SIG-M5 (cell line): Measurements from ENCODE around the gene RANGAP1.

Experiments used
- DNase-seq: peaks from one replicate; lab custom pipeline; 2025; lab: John Stamatoyannopoulos, UW

RANGAP1 gene, protein sequence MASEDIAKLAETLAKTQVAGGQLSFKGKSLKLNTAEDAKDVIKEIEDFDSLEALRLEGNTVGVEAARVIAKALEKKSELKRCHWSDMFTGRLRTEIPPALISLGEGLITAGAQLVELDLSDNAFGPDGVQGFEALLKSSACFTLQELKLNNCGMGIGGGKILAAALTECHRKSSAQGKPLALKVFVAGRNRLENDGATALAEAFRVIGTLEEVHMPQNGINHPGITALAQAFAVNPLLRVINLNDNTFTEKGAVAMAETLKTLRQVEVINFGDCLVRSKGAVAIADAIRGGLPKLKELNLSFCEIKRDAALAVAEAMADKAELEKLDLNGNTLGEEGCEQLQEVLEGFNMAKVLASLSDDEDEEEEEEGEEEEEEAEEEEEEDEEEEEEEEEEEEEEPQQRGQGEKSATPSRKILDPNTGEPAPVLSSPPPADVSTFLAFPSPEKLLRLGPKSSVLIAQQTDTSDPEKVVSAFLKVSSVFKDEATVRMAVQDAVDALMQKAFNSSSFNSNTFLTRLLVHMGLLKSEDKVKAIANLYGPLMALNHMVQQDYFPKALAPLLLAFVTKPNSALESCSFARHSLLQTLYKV

DNA sequence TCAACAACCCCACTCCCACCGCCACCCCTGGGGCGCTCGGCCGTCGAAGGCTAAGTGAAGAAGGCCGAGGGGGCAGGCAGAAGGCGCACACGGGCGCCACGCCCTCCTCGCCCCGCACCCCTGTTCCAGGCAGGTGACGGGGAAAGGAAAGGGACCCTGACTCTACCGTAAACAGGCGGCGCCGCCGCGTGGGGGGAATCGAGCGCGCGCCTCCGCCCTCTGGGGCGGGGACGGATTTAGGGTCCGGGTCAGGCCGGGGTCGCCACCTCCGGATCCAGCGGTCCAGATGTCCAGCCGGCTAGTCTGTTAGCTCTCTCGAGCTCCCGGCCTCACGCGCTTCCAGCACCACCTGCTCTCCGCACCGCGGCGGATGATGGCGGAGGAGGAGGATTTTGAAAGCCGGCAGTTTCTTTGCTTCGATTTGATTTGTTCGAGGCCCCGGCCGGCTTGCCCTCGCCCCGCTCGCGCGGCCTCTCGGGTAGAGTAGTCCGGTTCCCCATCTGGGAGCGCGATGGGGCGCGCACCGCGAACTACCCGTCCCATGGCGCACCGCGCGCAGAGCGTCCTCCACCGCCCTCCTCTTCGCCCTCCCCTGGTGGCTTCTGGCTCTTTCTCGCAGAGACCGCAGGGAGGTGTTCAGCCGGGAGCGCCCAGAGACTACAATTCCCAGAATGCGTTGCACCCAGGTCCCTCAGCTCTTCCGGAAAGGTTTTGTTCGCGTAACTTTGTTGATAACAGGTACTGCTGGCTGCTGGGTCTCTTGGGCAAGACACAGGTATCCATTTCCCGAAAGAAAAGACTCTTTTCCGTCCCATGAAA lies at the start of gene RANGAP1:
RANGAP1 (minus strand) TSS at position 368 of the 819 bp plus-strand sequence. CDS start 5,143 bp downstream, outside the sequence.
- DNase-seq, result peak; percentile 88

DNA sequence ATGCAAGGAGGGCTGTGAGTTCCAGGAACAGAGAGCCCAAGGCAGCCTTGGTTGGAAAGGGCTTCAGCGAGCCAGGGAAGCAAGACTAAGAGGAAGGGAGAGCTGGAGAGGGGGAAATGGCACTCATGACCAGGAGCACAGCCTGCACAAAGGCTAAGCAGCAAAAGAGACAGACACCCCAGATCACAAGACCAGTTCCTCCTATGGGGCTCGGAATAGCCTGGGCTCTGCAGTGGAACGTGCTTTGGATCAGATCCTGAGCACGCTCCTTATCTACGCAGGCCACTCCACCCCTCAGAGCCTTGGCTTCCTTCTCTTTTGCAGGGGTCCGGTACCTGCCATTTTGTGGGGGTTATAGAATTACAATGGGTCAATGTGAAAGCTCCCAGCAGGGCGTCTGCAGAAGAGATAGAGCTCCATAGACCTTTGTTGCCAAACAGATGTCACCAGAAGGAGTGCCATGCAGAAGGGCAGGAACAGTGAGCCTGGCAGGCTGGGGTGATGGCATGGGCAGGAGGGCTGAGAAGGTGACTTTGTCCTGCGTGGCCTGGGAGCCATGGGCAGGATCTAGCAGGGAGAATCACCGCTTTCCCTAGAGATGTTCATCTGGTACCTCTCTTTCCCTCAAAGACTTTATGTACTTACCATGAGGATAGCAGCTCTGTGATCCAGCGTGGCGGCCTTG lies 49.1 kb upstream of the RANGAP1 start:
- no peak for DNase-seq

DNA sequence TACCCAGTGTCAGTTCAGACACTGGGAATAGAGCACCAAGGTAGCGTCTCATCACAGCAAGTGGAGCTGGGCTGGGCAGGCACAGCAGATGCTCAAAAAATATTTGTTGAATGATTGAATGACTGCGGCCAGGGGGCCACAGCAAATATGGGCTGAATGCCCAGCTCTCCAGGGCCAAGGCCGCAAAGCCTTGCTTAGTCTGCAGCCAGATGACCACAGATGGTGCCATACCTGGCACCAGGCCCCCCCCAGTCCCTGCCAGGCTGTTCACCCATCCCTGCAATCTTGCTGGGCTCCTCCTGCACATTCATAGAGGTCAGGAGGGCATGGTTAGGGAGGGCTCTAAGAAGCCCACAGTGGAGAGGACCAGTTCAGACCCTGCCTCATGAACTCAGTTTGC lies 48.2 kb upstream of the RANGAP1 start:
- no peak for DNase-seq

DNA sequence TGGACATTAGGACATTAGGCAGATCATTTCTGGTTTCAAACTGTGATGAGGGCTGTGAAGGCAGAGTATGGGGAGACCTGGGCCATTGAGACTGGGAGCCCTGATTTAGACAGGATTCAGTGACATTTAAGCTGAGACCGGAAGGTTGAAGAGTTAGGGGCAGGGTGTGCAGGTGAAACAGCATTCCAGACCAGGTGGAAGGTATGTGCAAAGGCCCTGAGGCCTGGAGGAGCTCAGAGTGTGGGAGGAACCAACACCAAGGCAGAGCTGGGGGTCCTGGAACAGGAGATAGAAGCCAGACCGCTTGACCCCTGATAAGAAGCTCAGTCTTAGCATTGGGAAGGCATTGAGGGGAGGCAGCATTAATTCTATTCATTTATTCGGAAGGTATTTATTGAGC lies 47.8 kb upstream of the RANGAP1 start:
- DNase-seq, result no peak

- no peak for DNase-seq
These were observed 46.4 kb upstream of the RANGAP1 start for GRCh38 chr22:41332217-41332939.

DNA sequence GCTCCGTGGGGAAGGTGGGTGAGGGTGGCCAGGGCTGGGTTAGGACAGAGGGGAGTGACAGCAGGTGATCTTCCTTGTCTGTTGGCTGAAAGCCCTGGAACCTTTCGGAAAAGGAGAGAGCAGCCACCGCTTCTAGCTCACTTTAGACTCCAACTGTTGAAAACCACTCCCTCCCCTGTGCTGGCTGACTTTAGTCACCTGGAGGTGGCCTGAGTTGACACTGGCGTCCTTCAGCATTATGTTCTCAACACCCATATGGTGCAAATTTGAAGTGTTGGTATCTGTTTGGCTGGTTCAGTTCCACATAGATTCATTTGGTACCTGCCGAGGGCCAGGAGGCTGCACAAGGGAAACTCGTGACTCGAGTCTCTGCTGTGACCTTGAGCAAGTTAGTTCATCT lies 44.2 kb upstream of the RANGAP1 start:
- no peak for DNase-seq

DNA sequence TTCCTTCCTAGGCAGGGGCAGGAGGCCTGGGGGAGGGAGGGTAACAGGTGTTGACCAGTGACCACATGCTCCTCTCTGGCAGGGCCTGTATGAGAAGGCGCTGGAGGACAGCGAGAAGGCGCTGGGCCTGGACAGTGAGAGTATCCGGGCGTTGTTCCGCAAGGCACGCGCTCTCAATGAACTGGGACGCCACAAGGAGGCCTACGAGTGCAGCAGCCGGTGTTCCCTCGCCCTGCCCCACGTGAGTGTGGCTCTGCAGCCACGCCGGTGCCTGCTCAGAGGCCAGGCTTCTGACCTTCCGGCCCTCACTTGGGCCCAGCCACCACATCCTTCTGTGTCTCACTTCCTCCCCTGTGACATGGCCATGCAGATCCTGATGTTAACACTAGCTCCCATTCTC lies 41.1 kb upstream of the RANGAP1 start:
- no peak for DNase-seq

DNA sequence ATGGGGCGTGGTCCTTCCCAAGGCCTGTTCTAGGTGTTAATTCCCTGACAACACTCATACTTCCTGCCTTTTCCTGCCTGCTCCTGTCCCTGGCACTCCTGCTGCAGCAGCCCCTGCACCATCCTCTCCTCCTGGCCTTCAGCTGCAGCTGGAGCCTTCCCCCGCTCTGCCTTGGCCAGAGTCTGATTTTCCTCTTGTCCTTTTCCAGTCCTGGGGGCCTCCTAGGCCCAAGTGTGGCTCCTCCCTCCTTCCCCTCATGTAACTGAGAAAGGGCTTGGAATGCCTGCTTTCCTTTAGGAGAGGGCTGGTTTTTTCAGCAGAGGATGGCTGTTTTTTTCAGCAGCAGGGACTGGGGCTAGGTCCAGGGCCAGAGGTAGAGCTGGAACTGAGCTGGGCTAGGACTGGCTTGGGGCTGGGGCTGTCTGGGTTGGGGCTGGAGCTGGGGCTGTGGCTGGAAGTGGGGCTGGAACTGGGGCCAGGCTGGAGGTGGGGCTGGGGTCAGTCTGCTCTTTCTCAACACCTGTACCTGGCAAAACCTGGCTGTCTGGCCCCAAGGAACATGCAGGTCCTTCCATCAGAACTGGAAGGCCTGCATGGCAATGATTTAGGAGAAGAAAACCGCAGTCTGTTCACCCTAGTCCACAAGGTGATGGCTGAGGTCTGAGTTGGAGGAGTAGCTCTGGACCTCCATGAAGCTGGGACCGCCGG lies 39.0 kb upstream of the RANGAP1 start:
- DNase-seq, result no peak

DNA sequence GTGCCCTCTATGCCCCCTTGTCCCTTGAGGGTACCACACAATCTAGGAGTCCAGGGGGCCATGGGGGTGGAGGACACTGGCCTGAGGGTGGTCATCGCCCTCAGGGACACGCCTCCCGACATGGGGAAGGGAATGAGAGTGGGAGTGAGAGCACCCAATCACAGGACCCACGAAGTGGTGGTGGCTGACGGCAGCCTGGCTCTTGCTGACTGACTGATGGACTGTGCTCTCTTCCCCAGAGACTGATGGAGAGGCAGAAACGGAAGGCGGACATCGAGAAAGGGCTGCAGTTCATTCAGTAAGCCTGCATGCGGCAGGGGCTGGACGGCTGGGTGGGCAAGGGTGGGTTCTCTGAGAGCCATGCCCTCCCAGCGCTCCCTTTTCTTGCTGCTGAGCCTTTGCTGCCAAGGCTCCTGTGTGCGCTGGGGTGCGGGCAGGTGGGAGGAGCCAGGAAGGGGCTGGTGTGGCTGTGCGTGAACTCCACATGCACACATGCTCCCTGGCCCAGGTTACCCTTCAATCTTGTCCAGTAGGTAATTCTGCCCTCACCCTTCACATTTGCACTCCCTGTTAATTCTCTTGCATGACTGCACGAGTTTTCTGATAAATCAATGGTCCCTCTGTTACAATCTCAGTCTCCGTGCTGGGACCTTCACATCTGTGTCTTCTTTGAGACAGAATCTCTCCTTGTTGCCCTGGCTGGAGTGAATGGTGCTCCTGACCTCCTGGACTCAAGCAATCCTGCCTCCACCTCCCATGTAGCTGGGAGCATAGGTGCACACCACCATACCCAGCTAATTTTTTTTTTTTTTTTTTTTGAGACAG lies 34.6 kb upstream of the RANGAP1 start:
- no peak for DNase-seq

DNA sequence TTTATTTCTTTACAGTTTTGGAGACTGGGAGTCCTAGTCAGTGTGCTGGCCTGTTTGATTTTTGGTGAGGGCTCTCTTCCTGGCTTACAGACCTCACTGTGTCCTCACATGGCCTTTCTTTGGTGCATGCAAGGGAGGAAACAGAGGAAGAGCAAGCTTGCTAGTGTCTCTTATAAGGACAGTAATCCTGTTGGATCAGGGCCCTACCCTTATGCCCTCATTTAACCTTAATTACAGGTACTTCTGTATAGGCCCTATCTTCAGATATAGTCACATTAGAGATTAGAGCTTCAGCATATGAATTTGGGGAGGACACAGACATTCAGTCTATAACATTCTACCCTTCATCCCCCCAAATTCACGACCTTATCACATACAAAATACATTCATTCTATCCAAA lies 29.6 kb upstream of the RANGAP1 start:
- no peak for DNase-seq

DNA sequence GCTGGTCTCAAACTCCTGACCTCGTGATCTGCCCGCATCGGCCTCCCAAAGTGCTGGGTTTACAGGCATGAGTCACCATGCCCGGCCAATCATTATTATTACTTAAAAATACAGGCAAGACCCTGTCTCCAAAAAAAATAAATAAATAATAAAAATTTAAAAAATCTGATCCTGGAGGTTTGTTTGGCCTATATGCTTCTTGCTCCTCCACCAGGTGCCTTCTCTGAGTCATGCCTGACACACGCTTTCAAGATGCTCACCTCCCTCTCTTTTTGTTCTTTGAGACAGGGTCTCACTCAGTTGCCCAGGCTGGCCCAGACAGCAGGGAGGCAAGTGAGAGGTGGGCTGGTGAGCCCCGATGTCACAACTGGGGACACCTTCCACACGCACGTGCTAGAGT lies 28.8 kb upstream of the RANGAP1 start:
- no peak for DNase-seq

GRCh38 chr22:41311487-41311886 lies 25.5 kb upstream of the RANGAP1 start:
- DNase-seq, result no peak

GRCh38 chr22:41310336-41310735 lies 24.3 kb upstream of the RANGAP1 start:
- DNase-seq, result no peak

GRCh38 chr22:41308544-41308947 lies 22.6 kb upstream of the RANGAP1 start:
- DNase-seq, result no peak

DNA sequence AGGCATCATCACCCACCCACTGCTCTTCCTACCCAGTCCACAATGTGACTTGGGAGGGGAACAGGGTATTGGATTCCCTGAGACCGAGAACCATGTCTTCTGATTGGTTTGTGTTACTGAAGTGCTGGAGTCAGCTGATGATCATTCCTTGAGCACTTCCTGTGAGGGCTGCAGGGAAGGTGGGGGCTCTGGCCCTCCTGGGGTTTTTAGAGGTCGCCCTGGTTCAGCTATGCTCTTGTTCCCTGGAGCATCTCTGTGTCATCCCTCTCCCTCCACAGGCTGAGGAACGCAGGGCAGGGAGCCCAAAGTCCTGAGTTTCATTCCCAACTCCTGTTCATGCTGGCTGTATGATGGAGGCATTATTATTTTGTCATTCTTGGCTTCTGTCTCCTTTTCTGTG lies 22.1 kb upstream of the RANGAP1 start:
- DNase-seq, result no peak

GRCh38 chr22:41305646-41306045 lies 19.7 kb upstream of the RANGAP1 start:
- DNase-seq, result no peak

DNA sequence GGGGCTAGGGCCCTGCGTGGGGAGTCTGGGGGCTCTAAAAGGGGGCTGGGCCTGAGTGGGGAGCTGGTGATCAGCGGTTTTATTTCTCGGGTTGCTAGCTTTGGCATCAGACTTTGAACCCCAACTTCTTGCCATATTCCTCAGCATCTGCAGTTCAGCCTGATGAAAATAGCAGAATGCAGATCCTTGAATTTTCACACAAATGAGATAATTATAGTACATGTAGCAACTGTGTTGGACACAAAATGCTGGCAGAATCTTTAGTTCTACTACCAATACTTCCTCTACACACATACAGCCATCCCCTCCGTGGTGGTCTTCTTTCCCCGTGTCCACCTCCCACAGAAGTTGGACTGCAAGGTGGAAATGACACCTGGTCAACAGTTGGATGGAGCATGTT lies 16.8 kb upstream of the RANGAP1 start:
- no peak for DNase-seq

DNA sequence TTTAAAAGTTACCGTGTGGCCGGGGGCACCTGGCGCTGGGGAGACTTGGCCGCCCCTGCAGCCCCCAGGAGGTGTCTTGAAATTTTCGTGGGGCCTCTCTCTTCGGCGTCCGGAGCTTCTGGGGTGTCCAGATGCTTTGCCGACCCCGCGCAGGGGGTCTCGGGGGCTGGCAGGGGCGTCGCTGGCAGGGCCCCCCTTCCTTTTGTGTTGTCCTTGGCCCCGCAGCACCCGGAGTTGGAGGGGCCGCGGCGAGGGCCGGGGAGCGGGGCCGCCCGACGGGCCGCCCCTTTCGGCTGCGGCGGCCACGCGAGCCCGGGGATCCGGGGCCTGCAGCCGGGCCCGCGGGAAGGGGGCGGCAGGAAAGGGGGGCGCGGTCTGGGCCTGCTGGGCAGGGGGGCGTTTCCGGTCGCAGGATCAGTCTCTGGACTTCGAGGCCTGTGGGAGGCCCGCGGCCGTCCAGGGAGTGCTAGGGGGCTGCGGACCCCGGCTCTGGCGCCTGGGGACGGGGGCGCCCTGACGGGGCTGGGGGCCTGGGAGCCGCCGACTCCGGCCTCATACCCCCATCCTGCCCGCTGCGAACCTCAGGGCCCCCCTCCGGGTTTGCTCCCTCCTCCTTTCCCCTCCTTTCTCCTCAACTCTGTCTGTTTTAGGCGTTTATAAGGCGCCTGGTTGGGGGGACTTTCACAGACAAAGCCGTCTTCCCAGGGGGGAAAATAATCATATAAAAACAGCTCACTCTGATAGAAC lies 16.2 kb upstream of the RANGAP1 start:
- DNase-seq, result no peak
